Endodermal cell (in vitro differentiated cells): ENCODE measurements around the gene CDKN2D. TPM values are rescaled to one million over a fixed set of nuclear protein-coding genes. Genes with fewer than 3 reads are reported as not detected.

Experiments used
- DNase-seq: peaks from one replicate; pipeline ENCODE4 v3.0.0-alpha.2; 2017
- H3K27ac ChIP-seq: 2 replicates; pipeline ENCODE4 v1.5.1; 2013; ENCODE audit warnings: mild to moderate bottlenecking, low read depth, low read length, moderate library complexity
- H3K27me3 ChIP-seq: 2 replicates; pipeline ENCODE4 v1.6.1; 2013; ENCODE audit warnings: mild to moderate bottlenecking, low read length, moderate library complexity; ENCODE audit not compliant: insufficient read depth, control insufficient read depth, poor library complexity, severe bottlenecking
- H3K36me3 ChIP-seq: 2 replicates; pipeline ENCODE4 v1.7.0; 2013; ENCODE audit warnings: mild to moderate bottlenecking, low read length, moderate library complexity; ENCODE audit not compliant: control insufficient read depth, insufficient read depth
- H3K4me1 ChIP-seq: one replicate; pipeline ENCODE4 v1.7.0; 2013; ENCODE audit warnings: low read length; ENCODE audit not compliant: control insufficient read depth, insufficient read depth
- H3K4me3 ChIP-seq: 2 replicates; pipeline ENCODE4 v1.5.1; 2013; ENCODE audit warnings: mild to moderate bottlenecking, low read length, moderate library complexity
- H3K9ac ChIP-seq: 2 replicates; pipeline ENCODE4 v1.6.1; 2013; ENCODE audit warnings: mild to moderate bottlenecking, low read length, moderate library complexity; ENCODE audit not compliant: poor library complexity, severe bottlenecking; ENCODE audit errors: extremely low read depth
- H3K9me3 ChIP-seq: 2 replicates; pipeline ENCODE4 v1.6.1; 2013; ENCODE audit warnings: mild to moderate bottlenecking, low read length, moderate library complexity; ENCODE audit not compliant: control insufficient read depth
- H3K27ac Mint-ChIP-seq: 2 replicates; pipeline ENCODE4 v1.8.0; 2020; ENCODE audit warnings: mixed read lengths
- H3K27me3 Mint-ChIP-seq: 2 replicates; pipeline ENCODE4 v1.8.0; 2021; ENCODE audit warnings: mild to moderate bottlenecking, mixed read lengths; ENCODE audit not compliant: insufficient read depth
- H3K36me3 Mint-ChIP-seq: 2 replicates; pipeline ENCODE4 v1.8.0; 2020; ENCODE audit warnings: low read depth, mixed read lengths
- H3K4me1 Mint-ChIP-seq: 2 replicates; pipeline ENCODE4 v1.8.0; 2020; ENCODE audit warnings: mixed read lengths
- H3K4me3 Mint-ChIP-seq: 2 replicates; pipeline ENCODE4 v1.8.0; 2020; ENCODE audit warnings: mild to moderate bottlenecking, moderate library complexity, mixed read lengths
- H3K9me3 Mint-ChIP-seq: 2 replicates; pipeline ENCODE4 v1.8.0; 2020; ENCODE audit warnings: mild to moderate bottlenecking, mixed read lengths
- CTCF ChIP-seq: fragments of 200-600 bp; sonication (generic); conservative IDR thresholded peaks from 2 replicates; pipeline ENCODE4 v1.5.0; 2021; ENCODE audit warnings: antibody characterized with exemption, mild to moderate bottlenecking
- WGBS, 2 experiments: methylation state at CpG; one replicate each; pipeline versions ENCODE4 v1.1.5 to v1.1.7; 2013; ENCODE audit warnings: missing lambda C conversion rate in 2 of 2, mixed read lengths in 1 of 2; ENCODE audit not compliant: insufficient coverage in 1 of 2, insufficient read length in 1 of 2; 5-methylcytosine and 5-hydroxymethylcytosine counted together
- total RNA-seq, 2 donors: library from RNA; stranded (reverse); fragmentation: NEBNext Ultra II Directional in 1 of 2; extraction: Animal tissue kit (Norgen Biotek cat#: 25700) in 1 of 2; gene quantifications; 2 replicates in 1 of 2; 3 replicates in 1 of 2; pipeline ENCODE4 v1.2.1, GENCODE V29; 2021

The CDKN2D gene
- total RNA-seq, 2 donors from 2014 or later, result 3.5 to 4.6 TPM

DNA sequence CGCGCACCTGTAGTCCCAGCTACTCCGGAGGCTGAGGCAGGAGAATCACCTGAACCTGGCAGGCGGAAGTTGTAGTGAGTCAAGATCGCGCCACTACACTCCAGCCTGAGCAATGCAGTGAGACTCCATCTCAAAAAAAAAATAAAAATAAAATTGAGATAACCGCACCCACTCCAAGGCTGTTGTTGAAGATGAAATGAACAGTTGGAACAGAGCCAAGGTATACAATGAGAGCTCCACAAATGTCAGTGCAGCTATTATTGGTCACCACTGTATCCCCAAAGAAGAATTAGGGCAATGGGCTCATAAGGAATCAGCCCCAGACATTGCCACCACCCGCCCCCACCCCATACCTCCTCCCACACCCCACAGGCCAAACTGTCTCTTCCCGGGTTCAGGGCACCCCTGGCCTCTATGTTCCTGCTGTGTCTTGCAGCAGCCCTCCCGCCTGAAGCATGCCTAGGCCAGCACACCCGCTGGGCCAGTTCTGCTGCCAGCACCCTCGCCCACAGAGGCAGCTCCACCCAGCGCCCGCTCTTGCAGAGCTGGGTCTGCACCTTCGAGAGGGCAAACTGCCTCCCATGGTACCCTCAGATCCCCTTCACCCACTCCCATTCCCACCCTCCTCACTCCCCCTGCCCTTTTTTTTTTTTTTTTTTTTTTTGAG is 48.0 kb downstream of the CDKN2D start:
- Mint-ChIP-seq H3K4me3 (no peak overlapping the region), H3K36me3 (no peaks in the 10 kb centered on the region), H3K4me1 (peaks cover 12% of the 10 kb centered on the region), H3K27me3 (peaks cover 43% of the 10 kb centered on the region), H3K27ac (no peak overlapping the region), H3K9me3 (no peaks in the 10 kb centered on the region)
- H3K27me3 ChIP-seq, result peaks cover 39% of the 10 kb centered on the region
- H3K4me1 ChIP-seq, result no peaks in the 10 kb centered on the region
- H3K36me3 ChIP-seq, result no peaks in the 10 kb centered on the region
- no peaks in the 10 kb centered on the region for H3K9me3 ChIP-seq
- no peak for DNase-seq
- no peak for TF ChIP-seq CTCF
- no peak overlapping the region for H3K9ac ChIP-seq
- H3K4me3 ChIP-seq, result no peak overlapping the region
- 90 to 96% methylated on average over 9 to 14 of the region's 15 CpGs for WGBS, 2 experiments
- H3K27ac ChIP-seq, result no peak overlapping the region

DNA sequence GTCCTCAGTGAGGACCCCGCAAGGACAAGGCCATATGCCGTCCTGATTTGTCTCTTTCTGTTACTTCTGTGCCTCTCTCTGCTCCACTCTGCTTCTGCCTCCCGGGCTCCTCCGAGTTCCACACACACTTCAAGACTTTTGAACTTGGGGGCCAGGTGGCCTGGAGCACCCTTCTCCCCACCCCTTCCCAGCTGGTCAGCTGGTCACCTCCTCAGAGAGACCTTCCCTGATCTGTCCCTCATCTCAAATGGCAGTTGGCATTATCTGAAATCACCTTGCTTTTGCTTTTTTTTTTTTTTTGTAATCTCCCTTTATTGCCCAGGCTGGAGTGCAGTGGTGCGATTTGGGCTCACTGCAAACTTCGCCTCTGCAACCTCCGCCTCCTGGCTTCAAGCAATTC is 49.4 kb downstream of the CDKN2D start:
- peaks cover 12% of the 10 kb centered on the region for H3K4me1 Mint-ChIP-seq
- H3K27ac Mint-ChIP-seq, result no peak overlapping the region
- H3K27me3 Mint-ChIP-seq, result peaks cover 56% of the 10 kb centered on the region
- H3K36me3 Mint-ChIP-seq, result no peaks in the 10 kb centered on the region
- no peak overlapping the region for H3K9ac ChIP-seq
- DNase-seq, result no peak
- peaks cover 53% of the 10 kb centered on the region for H3K27me3 ChIP-seq
- H3K4me3 Mint-ChIP-seq, result no peak overlapping the region
- no peaks in the 10 kb centered on the region for H3K36me3 ChIP-seq
- WGBS, 2 experiments, result 90 to 91% methylated on average over 6 to 7 of the region's 7 CpGs
- no peak overlapping the region for H3K4me3 ChIP-seq
- no peaks in the 10 kb centered on the region for H3K4me1 ChIP-seq
- H3K9me3 ChIP-seq, result no peaks in the 10 kb centered on the region
- TF ChIP-seq CTCF, result no peak
- no peak overlapping the region for H3K27ac ChIP-seq
- H3K9me3 Mint-ChIP-seq, result no peaks in the 10 kb centered on the region

DNA sequence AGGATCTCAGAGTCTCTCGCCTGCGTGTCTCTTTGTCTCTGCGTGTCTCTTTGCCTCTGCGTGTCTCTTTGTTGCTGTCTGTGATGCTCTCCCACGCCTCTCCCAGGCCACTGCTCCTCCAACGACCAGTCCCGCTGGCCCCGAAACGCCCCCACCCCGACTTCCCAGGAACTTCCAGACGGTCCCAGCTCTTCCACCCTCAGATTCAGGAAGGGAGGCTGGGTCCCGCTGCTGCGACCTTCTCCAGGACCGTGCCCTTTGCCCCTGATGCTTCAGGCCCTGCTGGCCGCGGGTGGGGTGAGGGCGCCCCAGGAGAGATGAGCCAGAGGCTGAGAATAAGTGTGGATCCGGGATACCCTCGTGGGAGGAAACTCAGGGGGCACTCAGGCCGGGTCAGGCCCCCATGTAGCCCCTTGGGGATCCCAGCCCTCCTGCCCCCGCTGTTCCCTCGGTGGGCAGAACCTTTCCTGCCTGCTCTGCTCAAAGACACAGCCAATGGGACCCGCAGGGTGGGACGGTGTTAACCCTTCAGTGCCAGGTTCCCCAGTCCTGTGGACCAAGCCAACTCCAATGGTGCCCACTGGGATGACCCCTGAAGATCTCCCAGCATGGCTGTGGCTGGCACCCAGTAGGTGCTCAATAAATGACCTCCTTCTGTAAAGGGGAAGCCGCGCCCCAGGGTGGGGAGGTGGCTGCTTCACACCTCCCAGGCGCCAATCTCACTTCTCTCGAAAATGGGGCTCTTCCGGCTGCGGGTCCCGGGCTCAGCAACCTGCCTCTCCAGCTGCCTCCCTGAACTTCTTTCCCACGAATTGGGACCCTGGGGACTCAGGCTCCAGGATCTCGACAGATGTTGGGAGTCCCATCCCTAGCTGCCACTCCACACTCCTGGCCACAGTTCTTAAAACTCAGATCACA is 50.1 kb downstream of the CDKN2D start:
- 37 to 44% methylated on average over 23 to 33 of the region's 33 CpGs for WGBS, 2 experiments
- peak; percentile 67 for DNase-seq
- peak overlapping the region; percentile 79 for H3K4me3 ChIP-seq
- peak overlapping the region; percentile 47 for H3K4me3 Mint-ChIP-seq
- H3K9me3 Mint-ChIP-seq, result no peaks in the 10 kb centered on the region
- H3K9me3 ChIP-seq, result no peaks in the 10 kb centered on the region
- peaks cover 61% of the 10 kb centered on the region for H3K27me3 Mint-ChIP-seq
- no peaks in the 10 kb centered on the region for H3K4me1 ChIP-seq
- H3K4me1 Mint-ChIP-seq, result peaks cover 12% of the 10 kb centered on the region
- no peak overlapping the region for H3K27ac ChIP-seq
- H3K36me3 ChIP-seq, result no peaks in the 10 kb centered on the region
- no peak overlapping the region for H3K9ac ChIP-seq
- peak overlapping the region; percentile 22 for H3K27ac Mint-ChIP-seq
- H3K36me3 Mint-ChIP-seq, result no peaks in the 10 kb centered on the region
- H3K27me3 ChIP-seq, result peaks cover 60% of the 10 kb centered on the region
- TF ChIP-seq CTCF, result no peak
